GM12875 (cell line): ENCODE results near the gene TEX264.
"Not testable (repeated sequence)": the region's sequence is repeated elsewhere in the genome, so short reads cannot be mapped to it uniquely, and the experiment has no call there.

Experiments
- H3K4me3 ChIP-seq: one replicate; pipeline ENCODE4 v1.5.1; 2011; ENCODE audit warnings: low read depth, low read length, control low read depth
- TF ChIP-seq, protein P1 (sequence below): IDR thresholded peaks from 2 replicates; pipeline ENCODE4 v1.5.1; 2011; ENCODE audit warnings: low read depth, mild to moderate bottlenecking, control low read depth, inconsistent platforms, low read length, moderate library complexity, borderline replicate concordance; ENCODE audit not compliant: insufficient read depth

TEX264 gene

DNA sequence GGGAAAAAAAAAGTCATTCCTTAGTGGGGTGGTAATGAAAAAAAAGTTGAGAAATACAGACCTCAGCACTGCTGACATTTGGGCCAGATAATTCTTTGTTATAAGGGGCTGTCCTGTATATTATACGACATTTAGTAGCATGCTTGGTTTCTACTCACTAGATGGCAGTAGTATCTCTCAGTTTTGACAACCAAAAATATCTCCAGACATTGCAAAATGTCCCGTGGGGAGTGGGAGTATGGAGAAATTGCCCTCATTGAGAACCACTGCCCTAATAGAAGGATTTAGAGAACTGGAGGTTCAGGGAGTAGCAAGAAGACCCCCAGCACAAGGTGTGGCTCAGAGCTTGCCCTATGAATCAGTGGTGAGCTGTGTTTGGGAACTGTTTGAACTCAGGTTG is 28.6 kb upstream of the TEX264 start:
- TF ChIP-seq, protein P1, sequence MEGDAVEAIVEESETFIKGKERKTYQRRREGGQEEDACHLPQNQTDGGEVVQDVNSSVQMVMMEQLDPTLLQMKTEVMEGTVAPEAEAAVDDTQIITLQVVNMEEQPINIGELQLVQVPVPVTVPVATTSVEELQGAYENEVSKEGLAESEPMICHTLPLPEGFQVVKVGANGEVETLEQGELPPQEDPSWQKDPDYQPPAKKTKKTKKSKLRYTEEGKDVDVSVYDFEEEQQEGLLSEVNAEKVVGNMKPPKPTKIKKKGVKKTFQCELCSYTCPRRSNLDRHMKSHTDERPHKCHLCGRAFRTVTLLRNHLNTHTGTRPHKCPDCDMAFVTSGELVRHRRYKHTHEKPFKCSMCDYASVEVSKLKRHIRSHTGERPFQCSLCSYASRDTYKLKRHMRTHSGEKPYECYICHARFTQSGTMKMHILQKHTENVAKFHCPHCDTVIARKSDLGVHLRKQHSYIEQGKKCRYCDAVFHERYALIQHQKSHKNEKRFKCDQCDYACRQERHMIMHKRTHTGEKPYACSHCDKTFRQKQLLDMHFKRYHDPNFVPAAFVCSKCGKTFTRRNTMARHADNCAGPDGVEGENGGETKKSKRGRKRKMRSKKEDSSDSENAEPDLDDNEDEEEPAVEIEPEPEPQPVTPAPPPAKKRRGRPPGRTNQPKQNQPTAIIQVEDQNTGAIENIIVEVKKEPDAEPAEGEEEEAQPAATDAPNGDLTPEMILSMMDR: peak; percentile 8; the same call in 1 of the 2 replicates
- no peak overlapping the region for H3K4me3 ChIP-seq

GRCh38 chr3:51646091-51646490 is 25.0 kb upstream of the TEX264 start:
- TF ChIP-seq, protein P1: no peak
- H3K4me3 ChIP-seq: no peak overlapping the region

GRCh38 chr3:51652103-51652502 is 18.9 kb upstream of the TEX264 start:
- H3K4me3 ChIP-seq: not testable (repeated sequence)

GRCh38 chr3:51653409-51653808 is 17.6 kb upstream of the TEX264 start:
- not testable (repeated sequence) for H3K4me3 ChIP-seq

DNA sequence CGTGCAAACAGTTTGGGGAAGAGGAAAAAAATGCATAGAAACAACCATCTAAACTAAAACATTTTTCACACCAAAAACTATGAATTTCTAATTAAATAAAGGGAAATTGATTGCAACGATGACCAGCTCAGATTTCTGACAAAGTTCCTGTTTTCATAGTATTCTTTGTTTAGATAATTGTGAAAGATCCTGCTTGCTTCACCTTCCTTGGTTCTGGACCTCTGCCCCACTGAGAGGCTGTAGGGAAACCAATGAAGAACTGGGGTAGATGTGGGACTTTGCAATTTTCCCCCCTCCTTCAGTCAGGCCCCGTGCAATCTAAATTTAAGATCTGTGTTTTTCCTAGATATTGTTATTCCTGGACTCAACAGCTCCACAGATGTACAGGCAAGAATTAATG is 13.8 kb upstream of the TEX264 start:
- TF ChIP-seq, protein P1: no peak
- H3K4me3 ChIP-seq: no peak overlapping the region

GRCh38 chr3:51659942-51660341 is 11.1 kb upstream of the TEX264 start:
- TF ChIP-seq, protein P1: no peak
- H3K4me3 ChIP-seq: no peak overlapping the region

DNA sequence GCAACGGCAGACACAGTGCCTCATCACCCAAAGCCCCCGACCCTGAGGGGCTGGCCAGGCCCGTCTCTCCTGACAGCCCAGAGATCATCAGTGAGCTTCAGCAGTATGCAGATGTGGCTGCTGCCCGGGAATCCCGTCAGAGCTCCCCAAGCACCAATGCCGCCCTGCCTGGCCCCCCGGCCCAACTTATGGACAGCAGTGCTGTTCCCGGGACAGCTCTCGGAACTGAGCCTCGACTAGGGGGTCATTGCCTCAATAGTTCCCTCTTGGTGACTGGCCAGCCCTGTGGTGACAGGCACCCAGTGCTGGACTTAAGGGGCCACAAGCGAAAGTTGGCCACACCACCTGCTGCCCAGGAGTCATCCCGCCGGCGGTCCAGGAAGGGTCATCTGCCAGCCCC is 8.6 kb upstream of the TEX264 start:
- TF ChIP-seq, protein P1: no peak
- no peak overlapping the region for H3K4me3 ChIP-seq

- TF ChIP-seq, protein P1: no peak
Measured at GRCh38 chr3:51668756-51669155, 2.3 kb upstream of the TEX264 start.

More at GRCh38 chr3:51668756-51669155, 2.3 kb upstream of the TEX264 start:
- H3K4me3 ChIP-seq: no peak overlapping the region
